Fibroblast of skin of scalp (primary cell): ENCODE results near the gene SPZ1.
"Not testable (repeated sequence)": the region's sequence is repeated elsewhere in the genome, so short reads cannot be mapped to it uniquely, and the experiment has no call there.

Experiments
- DNase-seq: peaks from one replicate; pipeline ENCODE4 v3.0.0-alpha.2; 2013

Gene SPZ1

DNA sequence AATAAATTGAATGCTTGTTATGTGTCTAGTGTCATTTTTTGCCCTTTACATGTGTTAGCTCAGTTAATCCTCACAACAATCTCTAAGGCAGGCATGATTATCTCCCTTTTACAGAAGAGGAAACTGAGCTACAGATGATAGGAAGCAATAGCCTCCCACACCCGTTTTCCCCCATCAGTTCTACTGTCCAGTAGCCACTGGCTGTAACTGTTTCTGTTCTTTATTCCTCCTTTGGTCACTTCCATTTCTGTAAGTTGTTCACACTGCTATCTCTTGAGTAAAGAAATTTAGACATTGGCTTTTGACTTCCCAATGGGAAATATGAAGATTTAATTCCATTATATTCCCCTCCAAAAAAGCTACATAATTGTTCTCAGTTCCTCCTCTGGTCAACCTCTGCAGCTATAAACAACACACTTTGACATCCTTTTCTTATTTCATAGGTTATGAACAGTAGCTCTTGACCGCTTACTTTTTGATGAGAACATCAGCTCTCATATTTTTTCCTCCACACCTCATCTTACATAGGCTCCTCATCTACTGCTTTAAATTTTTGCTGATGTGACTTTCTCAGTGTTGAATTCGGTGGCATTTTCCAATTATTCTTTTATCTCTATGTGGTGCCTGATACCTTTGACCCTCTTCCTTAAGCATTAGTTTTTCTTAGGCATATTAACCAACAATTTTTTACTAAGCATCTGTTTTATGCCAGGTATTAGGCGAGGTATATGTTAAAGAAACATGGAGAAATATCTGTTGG is 21.4 kb downstream of the SPZ1 start:
- no peak for DNase-seq

DNA sequence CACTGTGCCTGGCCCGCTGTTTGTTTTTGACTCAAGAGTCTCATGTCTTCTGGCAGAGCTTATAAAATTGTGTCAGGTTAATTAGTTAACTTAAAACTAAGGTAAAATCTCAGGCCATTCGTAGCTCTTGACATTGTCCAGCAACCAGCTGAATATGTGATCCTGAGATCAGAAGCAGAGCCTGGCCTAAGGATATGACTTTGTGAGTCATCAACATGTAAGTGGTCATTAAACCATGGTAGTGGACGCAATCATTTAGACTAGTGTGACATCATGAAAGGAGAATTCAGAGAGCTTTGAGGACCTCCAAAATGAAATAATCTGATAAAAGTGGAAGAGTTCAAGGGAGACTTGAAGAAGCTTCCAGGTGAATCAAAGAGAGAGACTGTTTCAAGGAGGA is 23.3 kb downstream of the SPZ1 start:
- DNase-seq = no peak

DNA sequence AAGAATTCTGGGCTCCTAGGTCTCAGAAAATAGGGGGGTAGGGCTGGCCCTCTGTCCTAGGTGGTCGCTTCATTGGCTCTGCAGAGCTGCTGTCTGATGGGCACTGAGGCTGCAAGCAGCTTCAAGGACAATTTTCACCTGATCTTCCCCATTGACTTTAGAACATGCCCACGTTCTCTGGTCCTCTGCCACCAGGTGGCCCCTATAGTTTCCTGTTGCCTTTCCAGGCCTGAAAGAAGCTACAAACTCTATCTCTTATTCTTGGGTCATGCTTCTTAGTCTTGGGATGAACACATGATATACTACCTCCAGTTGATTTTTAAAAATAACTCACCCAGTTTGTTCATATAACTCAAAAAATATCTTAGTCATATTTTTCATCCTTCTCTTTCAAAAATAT is 26.3 kb downstream of the SPZ1 start:
- DNase-seq = no peak

DNA sequence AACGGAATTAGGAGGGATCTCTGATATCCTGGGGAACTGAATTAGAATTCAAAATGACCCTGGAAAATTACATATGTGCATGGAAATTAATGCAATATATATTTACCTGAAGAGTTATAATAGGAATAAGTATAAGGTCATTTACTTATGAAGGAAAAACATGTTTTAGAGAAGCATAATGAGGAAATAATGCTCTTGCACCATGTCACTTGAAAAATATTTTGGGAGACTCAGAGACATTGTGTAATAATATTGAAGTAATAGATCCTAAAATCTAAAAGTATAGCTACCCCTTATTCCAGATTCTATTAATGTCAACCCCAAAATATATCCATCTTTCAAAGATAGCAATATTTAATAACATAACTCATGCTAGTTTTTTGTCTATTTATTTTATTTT is 28.4 kb downstream of the SPZ1 start:
- no peak for DNase-seq

DNA sequence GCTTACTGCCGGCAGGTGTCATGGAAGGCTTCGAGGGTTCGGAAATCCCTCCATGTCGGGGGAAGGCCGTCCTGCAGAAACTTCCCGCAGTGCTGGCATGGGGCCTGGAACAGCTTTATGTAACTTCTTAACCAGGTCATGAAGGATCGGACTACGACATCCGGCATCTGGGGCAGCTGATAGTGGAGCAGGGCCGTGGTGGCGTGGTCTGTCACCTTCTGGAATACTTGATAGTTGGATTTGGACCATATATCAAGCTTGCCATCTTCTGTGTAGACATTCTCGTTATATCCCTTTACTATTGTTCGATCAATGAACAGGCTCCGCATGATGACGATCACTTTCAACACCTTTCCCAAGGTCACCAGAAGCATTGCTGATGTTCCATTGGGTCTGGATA is 31.2 kb downstream of the SPZ1 start:
- not testable (repeated sequence) for DNase-seq

DNA sequence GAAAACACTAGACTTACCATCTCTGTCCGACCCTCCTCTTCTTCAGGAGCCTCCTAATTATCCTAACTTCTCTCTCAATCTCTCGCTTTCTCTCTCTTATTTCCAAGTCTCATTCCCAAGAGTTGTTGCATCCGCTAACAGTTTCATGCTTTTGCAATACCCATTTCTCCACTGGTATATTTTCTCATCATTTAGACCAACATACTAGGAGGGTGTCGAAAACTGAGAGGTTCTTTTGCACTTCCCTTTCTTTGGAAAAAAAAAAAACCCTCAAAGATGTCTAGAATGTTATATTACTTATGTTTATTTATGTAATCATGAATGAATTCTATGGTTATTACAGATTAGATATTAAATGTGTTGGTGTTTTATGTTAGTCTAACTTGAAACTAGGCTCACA is 35.9 kb downstream of the SPZ1 start:
- no peak for DNase-seq

DNA sequence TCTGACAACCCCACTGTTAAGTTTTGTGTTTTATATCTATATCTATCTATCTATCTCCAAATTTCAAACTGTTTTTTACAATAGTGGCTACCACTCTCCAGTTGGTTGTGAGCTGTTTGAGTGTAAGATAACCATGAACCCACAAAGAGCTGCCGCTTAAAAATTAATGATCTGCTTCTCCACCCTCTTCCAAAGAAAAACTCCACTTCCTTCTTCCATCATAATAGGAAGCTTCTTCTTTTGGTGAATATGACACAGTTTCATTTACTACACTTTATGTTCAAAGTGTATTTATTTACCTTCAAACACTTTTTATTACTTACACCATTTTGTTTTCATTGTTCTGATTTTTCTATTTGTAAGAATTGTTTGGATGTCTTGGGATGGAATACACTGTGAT is 37.9 kb downstream of the SPZ1 start:
- no peak for DNase-seq

DNA sequence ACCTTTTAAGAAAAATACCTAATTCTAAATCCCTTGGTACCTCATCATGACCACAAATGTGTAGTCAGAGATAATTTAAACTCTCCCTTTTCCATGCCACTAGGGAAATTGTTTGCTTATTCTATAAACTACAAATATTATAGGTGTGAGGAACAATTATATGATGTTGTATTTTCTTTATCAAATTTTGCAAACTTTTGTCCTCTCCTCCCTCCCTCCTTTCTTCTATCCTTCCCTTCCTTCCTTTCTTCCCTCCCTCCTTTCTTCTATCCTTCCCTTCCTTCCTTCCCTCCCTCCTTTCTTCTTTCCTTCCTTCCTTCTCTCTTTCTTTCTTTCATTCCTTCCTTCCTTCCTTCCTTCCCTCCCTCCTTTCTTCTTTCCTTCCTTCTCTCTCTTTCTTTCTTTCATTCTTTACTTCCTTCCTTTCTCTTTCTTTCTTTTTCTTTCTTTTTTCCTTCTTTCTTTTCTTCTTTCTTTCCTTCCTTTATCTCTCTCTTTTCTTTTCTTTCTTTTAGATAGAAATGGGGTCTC is 41.2 kb downstream of the SPZ1 start:
- DNase-seq = no peak

DNA sequence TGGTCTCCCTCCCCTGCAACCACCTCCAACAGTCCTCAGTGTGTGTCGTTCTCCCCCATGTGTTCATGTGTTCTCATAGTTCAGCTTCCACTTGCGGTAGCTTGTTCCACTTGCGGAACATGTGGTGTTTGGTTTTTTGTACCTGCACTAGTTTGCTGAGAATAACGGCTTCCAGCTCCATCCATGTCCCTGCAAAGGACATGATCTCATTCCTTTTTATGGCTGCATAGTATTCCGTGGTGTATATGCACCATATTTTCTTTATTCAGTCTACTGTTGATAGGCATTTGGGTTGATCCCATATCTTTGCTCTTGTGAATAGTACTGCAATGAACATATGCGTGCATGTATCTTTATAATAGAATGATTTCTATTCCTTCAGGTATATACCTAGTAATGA is 45.1 kb downstream of the SPZ1 start:
- DNase-seq = no peak

DNA sequence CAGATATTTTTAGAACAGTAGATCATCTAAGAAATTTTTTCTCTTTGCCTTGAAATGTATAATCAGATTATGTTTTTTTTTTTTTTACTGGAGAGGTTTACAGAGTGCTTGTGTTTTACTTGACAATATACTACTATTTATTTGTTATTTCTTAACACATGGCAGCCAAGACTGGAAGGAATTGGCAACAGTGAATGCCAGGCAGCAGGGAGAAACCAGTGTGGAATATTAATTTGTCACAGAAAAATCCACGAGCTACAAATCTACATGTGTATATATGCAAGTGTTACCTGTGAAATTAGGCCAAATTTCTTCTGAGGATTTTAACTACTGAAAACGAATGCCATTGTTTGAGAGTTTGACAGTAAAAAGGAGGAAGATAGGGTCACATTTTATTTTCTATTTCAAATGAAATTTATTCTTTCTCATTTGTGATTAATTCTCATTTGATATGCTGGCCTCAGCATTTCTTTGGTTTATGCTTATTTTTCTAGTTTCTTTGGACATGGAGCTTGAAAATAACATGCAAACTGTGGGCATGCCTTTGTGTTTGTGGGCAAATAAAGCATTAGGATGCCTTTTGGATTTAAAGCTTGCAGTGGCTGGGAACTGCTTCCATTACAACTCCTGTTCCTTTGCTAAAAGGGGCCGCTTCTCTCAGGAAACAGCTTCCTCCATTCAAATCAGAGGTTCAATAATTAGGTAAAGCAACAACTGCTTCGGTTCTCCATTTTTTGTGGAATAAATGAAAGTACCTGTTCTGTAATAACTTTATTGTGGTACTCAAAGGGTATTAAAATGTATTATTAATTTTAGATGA is 49.1 kb downstream of the SPZ1 start:
- DNase-seq = no peak

DNA sequence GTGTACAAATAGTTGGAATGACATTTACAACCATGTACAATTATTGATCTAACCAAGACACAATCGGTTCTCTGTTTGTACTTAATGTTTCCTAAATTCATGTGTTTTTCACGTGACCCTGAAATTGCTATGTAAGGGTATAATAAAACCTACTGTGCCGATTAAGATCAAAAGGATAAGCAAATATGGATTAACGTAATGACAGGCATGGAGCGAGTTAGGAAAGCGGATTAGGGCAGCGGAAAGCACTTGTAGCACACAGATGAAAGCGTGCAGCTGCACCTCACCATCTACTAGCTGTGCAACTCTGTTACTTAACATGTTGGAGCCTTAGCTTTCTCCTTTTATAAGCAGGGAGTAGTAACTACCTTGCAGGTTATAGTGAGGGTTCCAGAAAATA is 49.7 kb downstream of the SPZ1 start:
- no peak for DNase-seq

DNA sequence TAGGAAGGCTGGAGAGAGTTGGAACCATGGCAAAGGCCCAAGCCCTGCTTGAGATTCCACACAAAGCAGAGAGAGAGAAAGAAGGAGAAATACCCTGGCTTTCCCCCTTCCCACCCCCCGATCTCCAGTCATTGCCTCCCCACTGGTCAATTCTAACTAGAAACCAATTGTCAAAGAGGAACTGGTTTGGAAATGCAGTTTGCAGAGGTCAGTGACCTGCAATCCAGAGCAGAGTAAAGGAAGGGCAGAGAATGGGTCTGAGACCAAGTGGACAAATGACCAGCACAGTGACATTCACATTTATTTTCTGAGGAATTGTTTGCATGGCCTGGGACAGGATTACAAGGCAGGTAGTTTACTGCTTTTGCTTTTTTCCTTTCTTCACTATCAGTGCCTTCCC is 50.6 kb downstream of the SPZ1 start:
- DNase-seq = no peak
